Hair follicular keratinocyte (primary cell): ENCODE results near the gene LRP2BP. TPM values are rescaled to one million over a fixed set of nuclear protein-coding genes. Genes with fewer than 3 reads are reported as not detected.

Source experiments
- total RNA-seq: library from RNA; depleted of rRNA; stranded (reverse); fragments of >200 nt; gene quantifications from 2 replicates; pipeline ENCODE4 v1.2.3, GENCODE V29; 2015

Gene LRP2BP
- 0.08 and 0.31 TPM in 2 replicates for total RNA-seq

DNA sequence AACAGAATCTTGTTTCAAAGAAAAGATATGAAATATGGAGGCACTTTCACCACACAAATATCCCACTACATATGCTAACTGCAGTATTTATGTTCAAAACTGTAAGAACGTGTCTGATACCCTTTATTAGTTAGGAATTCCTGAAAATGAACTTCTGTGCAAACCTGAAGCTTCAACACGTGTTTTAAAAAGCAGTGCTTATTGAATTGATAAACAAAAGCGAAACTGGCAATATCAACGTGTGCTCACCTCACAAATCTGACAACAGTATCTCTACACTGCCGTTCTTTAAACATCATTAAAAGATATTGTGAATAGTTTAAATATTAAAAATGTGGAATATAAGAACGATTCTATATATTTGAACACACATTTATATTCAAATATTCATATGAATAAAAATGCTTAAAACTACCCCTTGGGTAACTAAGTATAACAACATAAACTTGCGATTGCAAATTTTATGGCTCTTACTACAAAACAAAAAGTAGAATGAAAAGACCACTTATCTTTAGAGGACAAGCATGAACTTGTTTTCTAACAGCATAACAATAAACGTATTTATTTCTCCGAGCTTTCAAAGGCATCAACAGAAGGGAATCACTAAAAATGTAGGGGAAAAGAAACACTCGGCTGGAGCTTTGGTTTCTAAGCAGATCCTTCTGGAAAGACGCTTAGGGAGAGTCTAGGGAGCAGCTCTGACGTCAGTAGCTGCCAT is at the start of gene LRP2BP:
LRP2BP (minus strand) TSS at position 687 of the 718 bp plus-strand sequence. CDS start 17,738 bp downstream, outside the sequence.

DNA sequence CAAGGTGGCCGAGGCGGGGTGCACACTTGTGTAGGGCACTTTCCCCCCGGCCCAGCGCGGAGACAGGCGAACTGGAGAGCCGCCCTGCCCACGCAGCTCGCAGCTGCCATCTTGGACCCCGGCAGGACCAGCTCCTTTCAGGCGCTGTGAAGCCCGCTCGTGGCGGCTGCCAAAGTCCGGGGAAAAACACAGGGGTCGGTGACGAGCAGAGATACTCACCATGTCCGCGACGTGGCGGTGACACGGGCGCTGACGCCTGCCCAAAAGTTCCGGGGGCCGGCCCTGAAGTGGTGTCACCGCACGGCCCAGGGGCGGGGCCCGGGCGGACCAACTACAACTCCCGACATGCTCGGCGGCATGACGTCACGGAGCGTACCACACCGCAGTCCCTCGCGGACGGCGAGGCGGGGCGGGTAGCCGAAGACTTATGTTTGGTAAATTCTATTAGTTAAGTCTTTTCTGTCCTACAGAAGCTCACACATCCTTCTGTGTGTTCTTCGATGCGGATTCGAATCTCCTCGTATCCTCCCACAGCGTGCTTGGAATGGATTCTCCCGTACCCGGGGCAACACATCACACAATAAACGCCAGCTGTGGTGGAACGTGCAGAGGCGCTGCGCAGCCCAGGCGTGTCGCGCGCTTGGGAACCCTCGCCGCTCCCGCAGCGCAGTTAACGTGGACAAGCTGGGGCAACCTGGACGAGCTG is 30.1 kb upstream of the LRP2BP start, which contains the start of gene UFSP2:
UFSP2 (minus strand) TSS at position 318 of the 706 bp plus-strand sequence; CDS start at position 222, 96 bp downstream.

DNA sequence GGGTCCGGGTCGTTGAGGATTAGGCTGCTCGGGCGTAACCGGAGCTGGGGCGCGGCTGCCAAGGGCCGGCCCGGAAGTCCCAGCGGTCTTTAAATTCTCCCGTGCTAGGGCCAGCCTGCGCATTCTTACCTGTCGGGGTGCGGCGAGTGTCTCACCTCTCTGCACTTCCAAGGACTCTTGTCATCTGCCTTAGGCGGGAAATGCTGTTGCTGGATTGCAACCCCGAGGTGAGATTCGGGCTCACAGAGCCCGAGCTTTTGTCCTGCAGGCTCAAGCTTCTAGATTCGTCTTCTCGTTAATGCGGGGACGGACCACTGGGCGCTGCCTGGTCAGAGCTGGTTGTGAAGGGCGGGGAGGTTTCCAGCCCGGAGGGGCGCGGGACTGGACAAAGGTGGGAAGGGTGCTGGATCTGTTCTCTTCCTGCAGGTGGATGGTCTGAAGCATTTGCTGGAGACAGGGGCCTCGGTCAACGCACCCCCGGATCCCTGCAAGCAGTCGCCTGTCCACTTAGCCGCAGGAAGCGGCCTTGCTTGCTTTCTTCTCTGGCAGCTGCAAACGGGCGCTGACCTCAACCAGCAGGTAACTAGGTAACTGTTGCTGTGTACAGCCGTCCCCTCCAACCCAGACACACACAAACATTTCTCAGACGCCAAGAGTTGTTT is 1.1 kb upstream of the LRP2BP start, which contains the start of gene ANKRD37:
ANKRD37 (plus strand) TSS at position 118 of the 662 bp plus-strand sequence; CDS start at position 201, 83 bp downstream.

Other genes with a start within 250 kb of the LRP2BP start
- 22.9 and 23.1 TPM in 2 replicates for gene CFAP97, start 191.9 kb downstream of the LRP2BP start, total RNA-seq
- gene SNX25, start 186.3 kb downstream of the LRP2BP start, total RNA-seq: 7.6 and 9.2 TPM in 2 replicates
- 3.8 and 10.3 TPM in 2 replicates for gene ANKRD37, start 917 bp upstream of the LRP2BP start, total RNA-seq
- 21.5 and 25.2 TPM in 2 replicates for gene UFSP2, start 30.0 kb upstream of the LRP2BP start, total RNA-seq
- not detected in 2 replicates for gene CCDC110, start 75.8 kb upstream of the LRP2BP start, total RNA-seq
- 0.68 and 1.1 TPM in 2 replicates for gene PDLIM3, start 139.6 kb upstream of the LRP2BP start, total RNA-seq